ENCODE data around the gene MAGEA9.

DNA sequence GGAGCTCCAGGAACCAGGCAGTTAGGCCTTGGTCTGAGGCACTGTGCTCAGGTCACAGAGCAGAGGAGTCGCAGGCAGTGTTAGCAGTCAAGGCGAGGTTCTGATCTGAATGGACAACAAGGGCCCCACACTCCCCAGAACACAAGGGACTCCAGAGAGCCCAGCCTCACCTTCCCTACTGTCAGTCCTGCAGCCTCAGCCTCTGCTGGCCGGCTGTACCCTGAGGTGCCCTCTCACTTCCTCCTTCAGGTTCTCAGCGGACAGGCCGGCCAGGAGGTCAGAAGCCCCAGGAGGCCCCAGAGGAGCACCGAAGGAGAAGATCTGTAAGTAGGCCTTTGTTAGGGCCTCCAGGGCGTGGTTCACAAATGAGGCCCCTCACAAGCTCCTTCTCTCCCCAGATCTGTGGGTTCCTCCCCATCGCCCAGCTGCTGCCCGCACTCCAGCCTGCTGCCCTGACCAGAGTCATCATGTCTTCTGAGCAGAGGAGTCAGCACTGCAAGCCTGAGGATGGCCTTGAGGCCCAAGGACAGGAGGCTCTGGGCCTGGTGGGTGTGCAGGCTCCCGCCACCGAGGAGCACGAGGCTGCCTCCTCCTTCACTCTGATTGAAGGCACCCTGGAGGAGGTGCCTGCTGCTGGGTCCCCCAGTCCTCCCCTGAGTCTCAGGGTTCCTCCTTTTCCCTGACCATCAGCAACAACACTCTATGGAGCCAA is 26.2 kb downstream of the MAGEA9 start:
- TF ChIP-seq, protein P1, sequence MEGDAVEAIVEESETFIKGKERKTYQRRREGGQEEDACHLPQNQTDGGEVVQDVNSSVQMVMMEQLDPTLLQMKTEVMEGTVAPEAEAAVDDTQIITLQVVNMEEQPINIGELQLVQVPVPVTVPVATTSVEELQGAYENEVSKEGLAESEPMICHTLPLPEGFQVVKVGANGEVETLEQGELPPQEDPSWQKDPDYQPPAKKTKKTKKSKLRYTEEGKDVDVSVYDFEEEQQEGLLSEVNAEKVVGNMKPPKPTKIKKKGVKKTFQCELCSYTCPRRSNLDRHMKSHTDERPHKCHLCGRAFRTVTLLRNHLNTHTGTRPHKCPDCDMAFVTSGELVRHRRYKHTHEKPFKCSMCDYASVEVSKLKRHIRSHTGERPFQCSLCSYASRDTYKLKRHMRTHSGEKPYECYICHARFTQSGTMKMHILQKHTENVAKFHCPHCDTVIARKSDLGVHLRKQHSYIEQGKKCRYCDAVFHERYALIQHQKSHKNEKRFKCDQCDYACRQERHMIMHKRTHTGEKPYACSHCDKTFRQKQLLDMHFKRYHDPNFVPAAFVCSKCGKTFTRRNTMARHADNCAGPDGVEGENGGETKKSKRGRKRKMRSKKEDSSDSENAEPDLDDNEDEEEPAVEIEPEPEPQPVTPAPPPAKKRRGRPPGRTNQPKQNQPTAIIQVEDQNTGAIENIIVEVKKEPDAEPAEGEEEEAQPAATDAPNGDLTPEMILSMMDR (IDR thresholded peaks at IDR 0.05), result no peak
- no peak for TF ChIP-seq POLR2A (IDR thresholded peaks at IDR 0.05)
